NCI-H748 treated with DMSO at 0.1 percent for 48 hours (cell line): Measurements from ENCODE around the gene ABCA1.
"Not testable (repeated sequence)": the region's sequence is repeated elsewhere in the genome, so short reads cannot be mapped to it uniquely, and the experiment has no call there.

ENCODE experiments used
- DNase-seq: peaks from one replicate; lab custom pipeline; 2025; lab: John Stamatoyannopoulos, UW

Gene ABCA1

DNA sequence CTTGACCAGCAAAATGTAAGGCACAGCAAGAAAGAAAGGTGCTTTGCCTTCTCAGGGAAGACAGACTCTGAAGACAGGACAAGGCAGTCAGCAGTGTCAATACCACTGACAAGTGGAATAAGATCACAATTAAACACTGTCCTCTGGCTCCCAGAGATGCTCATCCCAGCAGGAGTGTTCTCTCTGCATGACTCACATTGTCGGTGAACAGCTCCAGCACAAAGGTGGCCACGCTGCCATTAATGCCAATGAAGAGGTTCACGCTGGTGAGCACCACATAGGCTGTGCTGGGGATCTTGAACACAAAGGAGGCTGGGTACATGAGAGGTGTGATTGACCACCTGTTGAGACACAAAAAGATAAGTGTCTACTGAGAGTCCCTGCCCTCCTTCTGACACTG lies 132.1 kb downstream of the ABCA1 start:
- no peak for DNase-seq

GRCh38 chr9:104795082-104795481 lies 132.9 kb downstream of the ABCA1 start:
- DNase-seq, result no peak

DNA sequence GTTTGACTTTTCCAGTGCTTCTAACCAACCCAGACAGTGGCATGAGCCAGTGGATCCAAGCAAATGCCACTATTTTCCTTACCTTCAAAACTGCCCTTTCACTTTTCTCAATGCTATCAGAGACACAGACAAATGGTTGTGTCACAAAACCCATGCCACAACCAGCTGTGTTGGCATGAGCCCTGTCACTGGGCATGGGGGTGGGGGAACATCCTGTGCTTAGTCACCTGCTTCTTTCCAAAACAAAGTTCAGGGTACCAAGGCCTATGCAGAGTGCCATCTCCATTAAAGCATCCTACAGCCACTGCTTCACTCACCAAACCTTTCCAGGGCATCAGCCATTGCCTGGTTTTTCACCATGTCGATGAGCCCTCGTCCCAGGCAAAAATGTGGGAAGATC lies 133.9 kb downstream of the ABCA1 start:
- DNase-seq, result no peak

DNA sequence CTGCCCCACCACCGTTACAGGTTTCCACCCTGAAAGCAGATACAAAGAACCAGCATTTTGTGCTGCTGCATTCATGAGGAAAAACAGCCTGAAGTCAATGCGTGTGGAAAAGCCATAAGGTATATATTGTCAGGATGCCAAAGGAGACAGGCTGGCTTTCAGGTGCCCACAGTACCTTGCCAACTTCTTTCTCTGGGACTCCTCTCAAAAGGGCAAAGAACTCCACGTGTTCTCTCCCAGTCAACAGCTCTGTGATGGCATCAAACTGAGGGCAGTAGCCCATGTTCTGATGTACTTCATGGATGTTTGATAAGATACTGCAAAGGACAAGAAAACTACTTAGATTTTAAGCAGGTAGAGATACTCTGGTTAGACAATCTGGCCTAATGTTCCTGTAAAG lies 139.7 kb downstream of the ABCA1 start:
- DNase-seq, result no peak

- DNase-seq, result no peak
These were observed 140.5 kb downstream of the ABCA1 start for GRCh38 chr9:104787306-104788015.

- peak; percentile 15 for DNase-seq
These were observed 141.7 kb downstream of the ABCA1 start for GRCh38 chr9:104786293-104786692.

GRCh38 chr9:104784098-104784497 lies 143.9 kb downstream of the ABCA1 start:
- no peak for DNase-seq

DNA sequence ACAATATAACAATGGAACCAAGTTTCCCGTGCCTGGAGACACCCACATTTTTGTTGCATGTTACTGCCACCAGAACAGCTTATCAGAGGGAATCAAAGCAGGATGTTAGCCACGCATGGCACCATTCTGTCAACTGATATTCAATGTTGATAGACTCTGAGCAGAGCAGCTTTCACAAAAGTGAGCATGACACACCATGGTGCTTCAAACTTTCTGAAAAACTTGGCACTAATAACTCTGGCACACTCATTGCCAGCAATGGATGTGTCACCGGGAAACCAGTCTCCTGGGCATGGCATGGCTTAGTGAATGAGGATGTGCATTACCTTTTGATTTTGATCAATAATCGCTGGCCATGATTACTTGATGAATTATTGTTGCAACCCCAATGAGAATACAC lies 144.4 kb downstream of the ABCA1 start:
- no peak for DNase-seq

- DNase-seq, result no peak
These were observed 147.1 kb downstream of the ABCA1 start for GRCh38 chr9:104780796-104781395.

- DNase-seq, result no peak
These were observed 147.9 kb downstream of the ABCA1 start for GRCh38 chr9:104779946-104780535.

GRCh38 chr9:104779334-104779733 lies 148.6 kb downstream of the ABCA1 start:
- DNase-seq, result no peak

DNA sequence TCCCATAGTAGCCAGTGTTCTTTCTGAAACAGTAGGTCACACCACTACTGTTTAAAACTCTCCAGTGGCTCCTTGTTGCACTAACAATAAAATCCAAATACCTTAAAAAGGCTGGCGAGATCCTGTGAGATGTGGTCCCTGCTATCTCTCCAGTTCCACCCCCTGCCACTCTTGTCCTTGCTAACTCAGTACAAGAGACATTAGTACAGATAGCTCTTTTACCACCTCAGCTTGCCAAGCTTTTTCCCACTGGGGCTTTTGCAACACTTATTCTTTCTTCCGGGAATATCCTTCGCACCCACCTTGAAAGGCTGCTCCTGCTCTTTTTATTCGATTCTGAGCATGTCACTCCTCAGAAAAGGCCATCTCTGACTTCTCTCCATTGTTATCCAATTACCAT lies 149.2 kb downstream of the ABCA1 start:
- no peak for DNase-seq

- no peak for DNase-seq
These were observed 151.2 kb downstream of the ABCA1 start for GRCh38 chr9:104776797-104777196.

GRCh38 chr9:104775976-104776375 lies 152.0 kb downstream of the ABCA1 start:
- no peak for DNase-seq

DNA sequence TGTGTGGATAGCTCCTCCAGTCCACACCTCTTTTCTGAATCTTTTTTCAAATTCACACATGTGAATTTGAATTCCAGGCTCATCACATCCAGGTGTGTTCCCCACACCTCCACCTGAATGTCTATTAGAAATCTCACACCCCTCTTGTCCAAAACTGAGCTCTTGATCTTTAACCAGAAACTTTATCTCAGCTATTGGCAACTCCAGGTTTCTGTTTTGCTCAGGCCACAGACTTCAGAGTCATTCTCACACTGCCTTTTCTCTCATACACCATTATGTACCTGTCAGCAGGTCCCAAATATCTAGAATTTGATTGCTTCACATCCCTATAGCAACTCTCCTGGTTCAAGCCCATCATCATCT lies 152.4 kb downstream of the ABCA1 start:
- DNase-seq, result no peak

DNA sequence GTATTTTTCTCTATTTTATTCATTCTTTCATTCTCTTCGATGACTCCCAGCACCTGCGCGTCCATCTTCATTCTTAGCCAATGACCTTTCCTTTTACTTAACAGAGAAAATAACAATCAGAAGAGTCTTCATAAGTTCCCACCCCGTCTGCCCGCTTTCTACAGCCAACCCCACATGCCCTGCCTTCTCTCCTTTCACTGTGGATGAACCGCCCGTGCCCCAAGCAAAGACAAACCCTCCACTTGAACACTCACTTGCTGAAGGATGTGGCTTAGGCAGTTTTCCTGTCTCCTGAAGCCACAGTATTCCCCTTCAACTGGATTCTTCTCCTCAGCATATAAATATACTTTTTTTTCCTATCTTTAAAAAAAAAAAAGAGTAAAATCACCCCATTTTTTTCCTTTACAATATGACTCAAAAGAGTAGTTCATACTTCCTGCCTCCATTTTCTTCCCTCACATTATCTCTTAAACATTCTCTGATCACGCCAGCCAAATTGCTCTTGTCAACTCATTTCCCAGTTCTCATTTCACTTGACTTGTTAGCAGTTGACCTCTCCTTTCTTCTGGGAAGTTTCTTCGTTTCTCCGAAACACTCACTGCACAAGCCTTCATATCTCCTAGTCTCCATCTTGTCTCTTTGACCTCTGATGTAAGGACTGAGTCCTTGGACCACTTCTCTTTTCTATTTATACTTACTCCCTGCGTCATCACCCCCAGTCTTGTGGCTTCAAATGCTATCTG lies 153.0 kb downstream of the ABCA1 start:
- no peak for DNase-seq

- no peak for DNase-seq
These were observed 153.8 kb downstream of the ABCA1 start for GRCh38 chr9:104774132-104774531.

GRCh38 chr9:104772714-104773510 lies 155.0 kb downstream of the ABCA1 start:
- no peak for DNase-seq

GRCh38 chr9:104769655-104770054 lies 158.3 kb downstream of the ABCA1 start:
- DNase-seq, result no peak

GRCh38 chr9:104769029-104769428 lies 158.9 kb downstream of the ABCA1 start:
- not testable (repeated sequence) for DNase-seq

GRCh38 chr9:104767507-104767906 lies 160.4 kb downstream of the ABCA1 start:
- no peak for DNase-seq

GRCh38 chr9:104766025-104766424 lies 161.9 kb downstream of the ABCA1 start:
- DNase-seq, result no peak
